PC-3 (cell line): ENCODE results near the gene MEF2B. TPM values are rescaled to one million over a fixed set of nuclear protein-coding genes. Genes with fewer than 3 reads are reported as not detected.

Source experiments
- ATAC-seq: fragments of 200-7000 bp; cut with Tn5 transposase; 2 replicates; pipeline ENCODE4 v1.9.1; 2020; ENCODE audit warnings: mild to moderate bottlenecking, moderate library complexity
- BruUV-seq: library from RNA; stranded (reverse); fragments of 400-500 nt; replicated peaks from 2 replicates; lab custom pipeline; 2021; lab: Mats Ljungman, UMichigan
- CTCF ChIA-PET: fragments of 300-600 bp; sonication (Branson Sonifier 250); formaldehyde crosslinking; loops from one replicate; lab custom pipeline; 2022; ENCODE audit warnings: antibody characterized with exemption; lab: Charles Lee
- POLR2A ChIA-PET: fragments of 300-600 bp; sonication (Branson Sonifier 250); formaldehyde crosslinking; loops from one replicate; lab custom pipeline; 2022; ENCODE audit warnings: antibody characterized with exemption; ENCODE audit not compliant: unreplicated experiment; lab: Charles Lee
- DNase-seq: peaks from one replicate; pipeline ENCODE4 v3.0.0-alpha.2; 2015
- H2AFZ ChIP-seq: fragments of 300-600 bp; sonication (generic); 2 replicates; pipeline ENCODE4 v1.6.0; 2016; ENCODE audit warnings: antibody characterized with exemption, low read length
- H3F3A ChIP-seq: fragments of 300-600 bp; sonication (generic); one replicate; pipeline ENCODE4 v1.6.0; 2017; ENCODE audit warnings: antibody characterized with exemption, low read length, control low read depth, mild to moderate bottlenecking; ENCODE audit not compliant: unreplicated experiment
- H3K27ac ChIP-seq: fragments of 300-600 bp; sonication (generic); 2 replicates; pipeline ENCODE4 v1.5.1; 2016; ENCODE audit warnings: mild to moderate bottlenecking, low read length
- H3K27me3 ChIP-seq: fragments of 300-600 bp; sonication (generic); 2 replicates; pipeline ENCODE4 v1.6.1; 2016; ENCODE audit warnings: low read length, mixed read lengths
- H3K36me3 ChIP-seq: fragments of 300-600 bp; sonication (generic); 2 replicates; pipeline ENCODE4 v1.6.1; 2016; ENCODE audit warnings: low read depth, mixed run types, low read length, mixed read lengths
- H3K4me1 ChIP-seq: fragments of 300-600 bp; sonication (generic); 2 replicates; pipeline ENCODE4 v1.5.1; 2016; ENCODE audit warnings: low read length; ENCODE audit not compliant: insufficient read depth
- H3K4me2 ChIP-seq: fragments of 300-600 bp; sonication (generic); 2 replicates; pipeline ENCODE4 v1.6.0; 2016; ENCODE audit warnings: low read length
- H3K4me3 ChIP-seq: fragments of 300-600 bp; sonication (generic); 2 replicates; pipeline ENCODE4 v1.5.1; 2016; ENCODE audit warnings: mild to moderate bottlenecking, low read length, mixed read lengths
- H3K79me2 ChIP-seq: fragments of 300-600 bp; sonication (generic); 2 replicates; pipeline ENCODE4 v1.6.1; 2017; ENCODE audit warnings: low read length, mixed read lengths
- H3K9ac ChIP-seq: fragments of 300-600 bp; sonication (generic); 2 replicates; pipeline ENCODE4 v1.6.0; 2016; ENCODE audit warnings: mild to moderate bottlenecking, low read length
- H3K9me2 ChIP-seq: fragments of 300-600 bp; sonication (generic); replicated peaks from 2 replicates; pipeline ENCODE4 v1.6.1; 2016; ENCODE audit warnings: mixed run types, low read length, mixed read lengths
- H3K9me3 ChIP-seq: fragments of 300-600 bp; sonication (generic); 2 replicates; pipeline ENCODE4 v1.6.1; 2016; ENCODE audit warnings: low read length, mixed read lengths
- H4K20me1 ChIP-seq: fragments of 300-600 bp; sonication (generic); 2 replicates; pipeline ENCODE4 v1.6.1; 2016; ENCODE audit warnings: low read length, mixed read lengths
- EZH2 ChIP-seq: fragments of 300-600 bp; sonication (generic); IDR thresholded peaks from one replicate; pipeline ENCODE4 v1.6.1; 2017; ENCODE audit warnings: antibody characterized with exemption, mild to moderate bottlenecking, low read length; ENCODE audit not compliant: unreplicated experiment
- EZH2phosphoT487 ChIP-seq: fragments of 300-600 bp; sonication (generic); IDR thresholded peaks from 2 replicates; pipeline ENCODE4 v1.6.1; 2018; ENCODE audit warnings: mild to moderate bottlenecking, antibody characterized with exemption, low read length, borderline replicate concordance
- intact Hi-C: fragments of 100-400 bp; cut with micrococcal nuclease; formaldehyde crosslinking; loops from 2 replicates; pipeline ENCODE4 v1.9.0; 2023
- total RNA-seq: library from RNA; depleted of rRNA; stranded (reverse); fragments of >200 nt; gene quantifications from 2 replicates; pipeline ENCODE4 v1.2.3, GENCODE V29; 2014
- TF ChIP-seq, protein P1 (sequence below): fragments of 300-600 bp; sonication (generic); conservative IDR thresholded peaks from 2 replicates; pipeline ENCODE4 v1.5.1; 2017; ENCODE audit warnings: antibody characterized with exemption, low read depth, mild to moderate bottlenecking, low read length

MEF2B gene
- total RNA-seq, 1 experiment from 2014 or later = 0.22 TPM

- no peak overlapping the region for H2AFZ ChIP-seq
- H3K79me2 ChIP-seq = no peaks in the 10 kb centered on the region
- no peak for TF ChIP-seq EZH2phosphoT487
- TF ChIP-seq EZH2 = no peak
- TF ChIP-seq, protein P1, sequence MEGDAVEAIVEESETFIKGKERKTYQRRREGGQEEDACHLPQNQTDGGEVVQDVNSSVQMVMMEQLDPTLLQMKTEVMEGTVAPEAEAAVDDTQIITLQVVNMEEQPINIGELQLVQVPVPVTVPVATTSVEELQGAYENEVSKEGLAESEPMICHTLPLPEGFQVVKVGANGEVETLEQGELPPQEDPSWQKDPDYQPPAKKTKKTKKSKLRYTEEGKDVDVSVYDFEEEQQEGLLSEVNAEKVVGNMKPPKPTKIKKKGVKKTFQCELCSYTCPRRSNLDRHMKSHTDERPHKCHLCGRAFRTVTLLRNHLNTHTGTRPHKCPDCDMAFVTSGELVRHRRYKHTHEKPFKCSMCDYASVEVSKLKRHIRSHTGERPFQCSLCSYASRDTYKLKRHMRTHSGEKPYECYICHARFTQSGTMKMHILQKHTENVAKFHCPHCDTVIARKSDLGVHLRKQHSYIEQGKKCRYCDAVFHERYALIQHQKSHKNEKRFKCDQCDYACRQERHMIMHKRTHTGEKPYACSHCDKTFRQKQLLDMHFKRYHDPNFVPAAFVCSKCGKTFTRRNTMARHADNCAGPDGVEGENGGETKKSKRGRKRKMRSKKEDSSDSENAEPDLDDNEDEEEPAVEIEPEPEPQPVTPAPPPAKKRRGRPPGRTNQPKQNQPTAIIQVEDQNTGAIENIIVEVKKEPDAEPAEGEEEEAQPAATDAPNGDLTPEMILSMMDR = no peak
- no peaks in the 10 kb centered on the region for H3K9me3 ChIP-seq
- no peak overlapping the region for H3K4me2 ChIP-seq
- intact Hi-C loops = no loop called here
- no peaks in the 10 kb centered on the region for H3K9me2 ChIP-seq
- H3K4me3 ChIP-seq = no peak overlapping the region
- ATAC-seq (no peak), DNase-seq (no peak)
- H4K20me1 ChIP-seq = no peaks in the 10 kb centered on the region
- H3K36me3 ChIP-seq = peaks cover 3% of the 10 kb centered on the region
- ChIA-PET CTCF (no interaction called here), POLR2A (no interaction called here)
- H3K4me1 ChIP-seq = no peaks in the 10 kb centered on the region
- H3K9ac ChIP-seq = no peak overlapping the region
- no peaks in the 10 kb centered on the region for H3F3A ChIP-seq
- BruUV-seq = no TSS peak
- H3K27me3 ChIP-seq = no peaks in the 10 kb centered on the region
- H3K27ac ChIP-seq = no peak overlapping the region
Observed at GRCh38 chr19:19147344-19147743, 22.7 kb downstream of the MEF2B start.

GRCh38 chr19:19146865-19147264, 23.2 kb downstream of the MEF2B start:
- TF ChIP-seq EZH2 = no peak
- TF ChIP-seq, protein P1 = no peak
- Histone ChIP-seq H3K36me3 (peaks cover 3% of the 10 kb centered on the region), H2AFZ (no peak overlapping the region), H3K79me2 (no peaks in the 10 kb centered on the region), H3K9ac (no peak overlapping the region), H3K4me2 (no peak overlapping the region), H3F3A (no peaks in the 10 kb centered on the region), H3K4me3 (no peak overlapping the region), H3K27me3 (no peaks in the 10 kb centered on the region), H3K9me2 (no peaks in the 10 kb centered on the region), H4K20me1 (no peaks in the 10 kb centered on the region), H3K9me3 (no peaks in the 10 kb centered on the region), H3K4me1 (no peaks in the 10 kb centered on the region), H3K27ac (no peak overlapping the region)
- ChIA-PET POLR2A (no interaction called here), CTCF (no interaction called here)
- ATAC-seq (no peak), DNase-seq (no peak)
- no TSS peak for BruUV-seq
- intact Hi-C loops = no loop called here

- Histone ChIP-seq H3K27me3 (no peaks in the 10 kb centered on the region), H3K4me2 (no peak overlapping the region), H3F3A (no peaks in the 10 kb centered on the region), H3K79me2 (no peaks in the 10 kb centered on the region), H4K20me1 (no peaks in the 10 kb centered on the region), H3K9ac (no peak overlapping the region), H3K36me3 (peaks cover 3% of the 10 kb centered on the region), H3K4me3 (no peak overlapping the region), H3K9me2 (no peaks in the 10 kb centered on the region), H2AFZ (no peak overlapping the region), H3K9me3 (no peaks in the 10 kb centered on the region), H3K4me1 (no peaks in the 10 kb centered on the region), H3K27ac (no peak overlapping the region)
- peak; percentile 65 for DNase-seq
- TF ChIP-seq, protein P1 = peak; percentile 81
- no peak for TF ChIP-seq EZH2phosphoT487
- BruUV-seq = no TSS peak
- ChIA-PET CTCF (no interaction called here), POLR2A (no interaction called here)
- intact Hi-C loops = no loop called here
- peak; percentile 66 for ATAC-seq
Observed at GRCh38 chr19:19145684-19146608, 24.1 kb downstream of the MEF2B start.
